Inferior parietal cortex (tissue), 1 donor: Measurements from ENCODE around the gene TMEM178B.
"Not testable (repeated sequence)": the region's sequence is repeated elsewhere in the genome, so short reads cannot be mapped to it uniquely, and the experiment has no call there.

ENCODE experiments used
- DNase-seq: peaks from one replicate; pipeline ENCODE4 v3.0.0-alpha.2; 2016; ENCODE audit errors: extremely low spot score

TMEM178B gene

GRCh38 chr7:141074162-141074991 lies 513 bp downstream of the TMEM178B start:
- no peak for DNase-seq

GRCh38 chr7:141074997-141075396 lies 1.1 kb downstream of the TMEM178B start:
- no peak for DNase-seq

- DNase-seq, result peak; percentile 60
Measured at GRCh38 chr7:141076377-141076776, 2.5 kb downstream of the TMEM178B start.

- DNase-seq, result no peak
Measured at GRCh38 chr7:141079219-141079618, 5.4 kb downstream of the TMEM178B start.

- not testable (repeated sequence) for DNase-seq
Measured at GRCh38 chr7:141089490-141089889, 15.6 kb downstream of the TMEM178B start.

- DNase-seq, result no peak
Measured at GRCh38 chr7:141094336-141095070, 20.6 kb downstream of the TMEM178B start.

- DNase-seq, result no peak
Measured at GRCh38 chr7:141097430-141097829, 23.6 kb downstream of the TMEM178B start.

- peak; percentile 64 for DNase-seq
Measured at GRCh38 chr7:141102436-141102835, 28.6 kb downstream of the TMEM178B start.

GRCh38 chr7:141103847-141104429 lies 30.1 kb downstream of the TMEM178B start:
- no peak for DNase-seq

GRCh38 chr7:141113131-141113530 lies 39.3 kb downstream of the TMEM178B start:
- DNase-seq, result no peak

GRCh38 chr7:141114029-141114664 lies 40.3 kb downstream of the TMEM178B start:
- no peak for DNase-seq

- no peak for DNase-seq
Measured at GRCh38 chr7:141115965-141116364, 42.1 kb downstream of the TMEM178B start.

GRCh38 chr7:141116661-141117060 lies 42.8 kb downstream of the TMEM178B start:
- DNase-seq, result not testable (repeated sequence)

- DNase-seq, result no peak
Measured at GRCh38 chr7:141118767-141119166, 44.9 kb downstream of the TMEM178B start.

- no peak for DNase-seq
Measured at GRCh38 chr7:141119187-141119586, 45.3 kb downstream of the TMEM178B start.

GRCh38 chr7:141122736-141123135 lies 48.9 kb downstream of the TMEM178B start:
- no peak for DNase-seq

- DNase-seq, result no peak
Measured at GRCh38 chr7:141123522-141123921, 49.7 kb downstream of the TMEM178B start.

GRCh38 chr7:141126107-141126506 lies 52.2 kb downstream of the TMEM178B start:
- DNase-seq, result no peak

- DNase-seq, result peak; percentile 19
Measured at GRCh38 chr7:141128506-141128905, 54.6 kb downstream of the TMEM178B start.

GRCh38 chr7:141128931-141129330 lies 55.1 kb downstream of the TMEM178B start:
- no peak for DNase-seq

- DNase-seq, result no peak
Measured at GRCh38 chr7:141132671-141133070, 58.8 kb downstream of the TMEM178B start.

GRCh38 chr7:141133646-141134045 lies 59.8 kb downstream of the TMEM178B start:
- no peak for DNase-seq
